ENCODE measurements around the gene ENTPD6.
A peak's percentile ranks its signal among the peaks of the same experiment; 100 is the strongest.

ENTPD6 gene

GRCh38 chr20:25248786-25249172, 53.3 kb downstream of the ENTPD6 start:
- H3K4me3 ChIP-seq (ENCODE audit: low read depth, low read length) = peak overlapping the region; percentile 93
- peak; percentile 32 for DNase-seq (ENCODE audit: low read depth, low spot score)
- in situ Hi-C loops (cut with HindIII; ENCODE audit: low sequenced_read_pairs) = no loop called here
- TF ChIP-seq CTCF (IDR thresholded peaks at IDR 0.05; ENCODE audit: low read depth, low read length) = no peak

DNA sequence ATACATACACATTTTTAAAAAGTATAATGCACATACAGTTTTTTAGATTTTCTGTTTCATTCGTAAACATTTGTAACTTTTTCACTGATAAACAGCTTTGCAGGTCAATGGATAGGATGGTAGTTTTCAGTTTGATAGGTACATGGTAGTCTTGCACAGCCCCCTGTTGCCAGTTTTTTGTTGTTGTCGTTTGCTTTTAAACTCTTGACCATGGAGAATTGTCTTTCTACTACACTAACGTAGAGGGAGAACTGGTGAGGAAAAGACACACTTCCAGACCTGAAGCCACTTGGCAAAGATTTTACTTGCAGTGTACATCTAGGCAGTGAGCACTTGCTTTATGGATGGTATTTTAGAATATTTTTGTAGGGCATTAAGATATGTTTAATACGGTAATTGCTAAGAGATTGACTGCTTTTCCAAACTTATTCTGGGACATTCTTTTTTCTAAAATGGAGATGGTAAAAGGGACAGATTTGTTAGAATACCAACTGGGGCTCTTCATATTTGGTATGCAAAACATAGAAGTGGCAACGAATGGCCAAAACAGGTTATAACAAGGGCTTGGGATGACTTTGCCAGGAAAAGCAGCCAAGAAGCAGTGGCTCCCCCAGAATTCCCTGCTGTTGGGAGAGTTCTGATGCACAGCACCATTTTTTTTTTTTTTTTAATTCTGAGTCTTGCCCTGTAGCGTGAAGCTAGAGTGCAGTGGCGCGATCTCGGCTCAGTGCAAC, 53.9 kb downstream of the ENTPD6 start:
- in situ Hi-C loops (cut with HindIII; ENCODE audit: low sequenced_read_pairs) = no loop called here
- H3K4me3 ChIP-seq (ENCODE audit: low read depth, low read length) = peak overlapping the region; percentile 93
- TF ChIP-seq CTCF (IDR thresholded peaks at IDR 0.05; ENCODE audit: low read depth, low read length) = no peak
- DNase-seq (ENCODE audit: low read depth, low spot score) = peak; percentile 29

- peak overlapping the region; percentile 93 for H3K4me3 ChIP-seq (ENCODE audit: low read depth, low read length)
- in situ Hi-C loops (cut with HindIII; ENCODE audit: low sequenced_read_pairs) = no loop called here
- no peak for TF ChIP-seq CTCF (IDR thresholded peaks at IDR 0.05; ENCODE audit: low read depth, low read length)
- peak; percentile 47 for DNase-seq (ENCODE audit: low read depth, low spot score)
These were observed 55.0 kb downstream of the ENTPD6 start for GRCh38 chr20:25250508-25250907.

DNA sequence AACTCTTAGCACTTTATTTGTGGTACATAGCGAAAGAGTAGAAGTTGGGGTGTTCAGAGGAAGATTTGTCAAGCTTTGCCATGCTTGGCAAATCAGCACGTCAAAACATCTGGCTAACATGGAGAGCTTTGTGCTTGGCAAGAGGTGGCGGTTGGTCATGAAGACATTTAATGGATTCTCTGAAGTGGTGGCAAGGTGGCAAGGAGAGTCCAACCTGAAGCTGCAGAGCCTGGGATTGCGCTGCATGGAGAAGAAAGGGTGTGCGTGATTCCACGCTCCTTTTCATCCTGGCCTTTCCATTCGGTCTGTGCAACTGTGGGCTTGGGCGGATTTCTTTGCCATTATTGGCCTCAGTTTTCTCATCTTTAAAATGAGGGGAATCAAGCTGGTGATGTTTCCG, 55.5 kb downstream of the ENTPD6 start:
- no peak for TF ChIP-seq CTCF (IDR thresholded peaks at IDR 0.05; ENCODE audit: low read depth, low read length)
- in situ Hi-C loops (cut with HindIII; ENCODE audit: low sequenced_read_pairs) = no loop called here
- H3K4me3 ChIP-seq (ENCODE audit: low read depth, low read length) = peak overlapping the region; percentile 93
- no peak for DNase-seq (ENCODE audit: low read depth, low spot score)

DNA sequence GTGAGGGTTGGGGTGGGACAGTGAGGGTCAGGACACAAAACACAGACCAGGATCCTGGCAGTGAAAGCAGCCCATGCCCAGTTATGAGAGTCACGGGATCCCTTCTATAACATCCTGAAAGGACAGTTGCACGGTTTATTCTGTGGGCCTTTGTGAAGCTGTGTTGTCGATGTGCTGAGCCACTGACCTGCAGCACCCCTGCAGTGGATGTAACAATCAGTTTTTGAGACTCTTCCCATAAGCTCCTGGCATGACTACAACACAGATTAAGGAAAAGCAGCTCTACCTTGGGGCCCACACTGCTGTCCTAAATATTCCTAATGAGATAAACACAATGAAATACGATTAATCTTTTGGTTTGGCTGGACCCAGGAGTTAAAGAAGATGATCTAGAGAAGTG, 56.0 kb downstream of the ENTPD6 start:
- in situ Hi-C loops (cut with HindIII; ENCODE audit: low sequenced_read_pairs) = no loop called here
- H3K4me3 ChIP-seq (ENCODE audit: low read depth, low read length) = peak overlapping the region; percentile 93
- DNase-seq (ENCODE audit: low read depth, low spot score) = no peak
- TF ChIP-seq CTCF (IDR thresholded peaks at IDR 0.05; ENCODE audit: low read depth, low read length) = no peak

DNA sequence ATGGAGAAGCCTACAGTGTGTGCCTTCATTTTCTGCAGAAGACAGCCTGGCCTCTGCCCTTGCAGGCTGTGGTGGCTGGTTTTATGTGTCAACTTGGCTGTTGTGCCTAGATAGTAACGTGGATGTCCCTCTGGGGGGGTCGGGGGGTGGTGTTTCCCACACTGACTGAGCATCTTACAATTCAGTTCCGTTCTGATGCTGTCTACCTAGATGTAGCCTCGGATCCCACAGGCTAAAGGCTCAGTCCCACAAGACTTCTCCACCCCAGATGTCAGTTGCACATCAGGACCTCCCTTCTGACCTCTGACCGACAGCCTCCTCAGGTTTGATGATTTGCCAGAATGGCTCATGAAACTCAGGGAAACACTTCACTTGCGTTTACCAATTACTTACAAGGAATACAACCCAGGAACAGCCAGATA, 56.7 kb downstream of the ENTPD6 start:
- no peak for TF ChIP-seq CTCF (IDR thresholded peaks at IDR 0.05; ENCODE audit: low read depth, low read length)
- H3K4me3 ChIP-seq (ENCODE audit: low read depth, low read length) = peak overlapping the region; percentile 93
- in situ Hi-C loops (cut with HindIII; ENCODE audit: low sequenced_read_pairs) = no loop called here
- DNase-seq (ENCODE audit: low read depth, low spot score) = no peak

Data from astrocyte of the spinal cord (primary cell).